ENCODE results near the gene CAMTA1.
"Not testable (repeated sequence)": the region's sequence is repeated elsewhere in the genome, so short reads cannot be mapped to it uniquely, and the experiment has no call there.

The CAMTA1 gene

GRCh38 chr1:6785318-6785727 is at the start of gene CAMTA1:
Gene CAMTA1 (plus strand): TSS chr1:6785454. CDS start chr1:6785531, 77 bp downstream.
- DNase-seq (ENCODE audit: low spot score): no peak

GRCh38 chr1:6738987-6739676 is 46.1 kb upstream of the CAMTA1 start:
- no peak for DNase-seq (ENCODE audit: low spot score)

GRCh38 chr1:6742676-6743188 is 42.5 kb upstream of the CAMTA1 start:
- not testable (repeated sequence) for DNase-seq (ENCODE audit: low spot score)

- no peak for DNase-seq (ENCODE audit: low spot score)
Measured at GRCh38 chr1:6743189-6744101, 41.8 kb upstream of the CAMTA1 start.

- no peak for DNase-seq (ENCODE audit: low spot score)
Measured at GRCh38 chr1:6745073-6745472, 40.2 kb upstream of the CAMTA1 start.

GRCh38 chr1:6747674-6748073 is 37.6 kb upstream of the CAMTA1 start:
- no peak for DNase-seq (ENCODE audit: low spot score)

GRCh38 chr1:6750490-6750889 is 34.8 kb upstream of the CAMTA1 start:
- DNase-seq (ENCODE audit: low spot score): no peak

- no peak for DNase-seq (ENCODE audit: low spot score)
Measured at GRCh38 chr1:6753320-6754140, 31.7 kb upstream of the CAMTA1 start.

- no peak for DNase-seq (ENCODE audit: low spot score)
Measured at GRCh38 chr1:6756457-6756856, 28.8 kb upstream of the CAMTA1 start.

- no peak for DNase-seq (ENCODE audit: low spot score)
Measured at GRCh38 chr1:6757719-6758435, 27.4 kb upstream of the CAMTA1 start.

- no peak for DNase-seq (ENCODE audit: low spot score)
Measured at GRCh38 chr1:6761196-6761737, 24.0 kb upstream of the CAMTA1 start.

GRCh38 chr1:6762060-6762459 is 23.2 kb upstream of the CAMTA1 start:
- no peak for DNase-seq (ENCODE audit: low spot score)

GRCh38 chr1:6770751-6771440 is 14.4 kb upstream of the CAMTA1 start:
- no peak for DNase-seq (ENCODE audit: low spot score)

- DNase-seq (ENCODE audit: low spot score): no peak
Measured at GRCh38 chr1:6771441-6771769, 13.8 kb upstream of the CAMTA1 start.

- no peak for DNase-seq (ENCODE audit: low spot score)
Measured at GRCh38 chr1:6774381-6774780, 10.9 kb upstream of the CAMTA1 start.

GRCh38 chr1:6775261-6776043 is 9.8 kb upstream of the CAMTA1 start:
- DNase-seq (ENCODE audit: low spot score): no peak

- DNase-seq (ENCODE audit: low spot score): no peak
Measured at GRCh38 chr1:6776389-6776788, 8.9 kb upstream of the CAMTA1 start.

- DNase-seq (ENCODE audit: low spot score): no peak
Measured at GRCh38 chr1:6776895-6777294, 8.4 kb upstream of the CAMTA1 start.

GRCh38 chr1:6777813-6778212 is 7.4 kb upstream of the CAMTA1 start:
- no peak for DNase-seq (ENCODE audit: low spot score)

Measured in HuH-7.5 (cell line).